Natural killer cell (primary cell): Measurements from ENCODE around the gene STARD7. TPM values are rescaled to one million over a fixed set of nuclear protein-coding genes. Genes with fewer than 3 reads are reported as not detected.

Experiments
- ATAC-seq, 3 donors: fragments of 150-1000 bp in 2 of 3; fragments of 200-7000 bp in 1 of 3; cut with Tn5 transposase; 1 replicate in 1 of 3; 2 replicates in 2 of 3; pipeline ENCODE4 v1.10.0; 2021; ENCODE audit warnings: mild to moderate bottlenecking in 2 of 3, moderate library complexity in 2 of 3
- DNase-seq, 2 donors: peaks; one replicate each; pipeline versions ENCODE4 v3.0.0 to v3.0.0-alpha.2; 2013 to 2021; ENCODE audit warnings: mixed read lengths in 1 of 2
- H3K27ac ChIP-seq: one replicate; pipeline ENCODE4 v1.5.1; 2013; ENCODE audit warnings: mild to moderate bottlenecking, low read length
- H3K27me3 ChIP-seq: one replicate; pipeline ENCODE4 v1.6.1; 2013; ENCODE audit warnings: low read length; ENCODE audit not compliant: control insufficient read depth, insufficient read depth
- H3K36me3 ChIP-seq: one replicate; pipeline ENCODE4 v1.6.1; 2013; ENCODE audit warnings: low read length; ENCODE audit not compliant: control insufficient read depth, insufficient read depth
- H3K4me1 ChIP-seq: one replicate; pipeline ENCODE4 v1.6.1; 2013; ENCODE audit warnings: low read length; ENCODE audit not compliant: control insufficient read depth, insufficient read depth
- H3K4me3 ChIP-seq: one replicate; pipeline ENCODE4 v1.5.1; 2013; ENCODE audit warnings: low read length
- H3K9me3 ChIP-seq: one replicate; pipeline ENCODE4 v1.6.1; 2013; ENCODE audit warnings: low read length; ENCODE audit not compliant: control insufficient read depth, insufficient read depth
- H3K27ac Mint-ChIP-seq, 2 donors: one replicate each; pipeline ENCODE4 v1.8.0; 2022; ENCODE audit warnings: mild to moderate bottlenecking in 2 of 2, mixed read lengths in 2 of 2, moderate library complexity in 1 of 2
- H3K27me3 Mint-ChIP-seq, 2 donors: one replicate each; pipeline ENCODE4 v1.8.0; 2022; ENCODE audit warnings: low read depth in 2 of 2, mixed read lengths in 2 of 2
- H3K36me3 Mint-ChIP-seq: one replicate; pipeline ENCODE4 v1.8.0; 2022; ENCODE audit warnings: mixed read lengths
- H3K4me1 Mint-ChIP-seq, 2 donors: one replicate each; pipeline ENCODE4 v1.8.0; 2022; ENCODE audit warnings: mixed read lengths in 2 of 2
- H3K4me3 Mint-ChIP-seq: one replicate; pipeline ENCODE4 v1.8.0; 2022; ENCODE audit warnings: mild to moderate bottlenecking, moderate library complexity, mixed read lengths
- H3K9me3 Mint-ChIP-seq, 2 donors: one replicate each; pipeline ENCODE4 v1.8.0; 2022; ENCODE audit warnings: mixed read lengths in 2 of 2
- WGBS: methylation state at CpG from one replicate; pipeline ENCODE4 v1.1.7; 2013; ENCODE audit warnings: missing lambda C conversion rate; ENCODE audit not compliant: insufficient coverage; 5-methylcytosine and 5-hydroxymethylcytosine counted together
- intact Hi-C: fragments of 100-400 bp; cut with micrococcal nuclease; formaldehyde crosslinking; loops from one replicate; pipeline ENCODE4 v1.14.2; 2022
- total RNA-seq, 4 donors: library from RNA; stranded (reverse); fragments of 120-200 nt in 1 of 4; gene quantifications; one replicate each; pipeline versions ENCODE4 v1.2.3 to v1.2.4, GENCODE V29; 2013 to 2022
- TF ChIP-seq, protein P1 (sequence below): fragments of 200-600 bp; IDR thresholded peaks from one replicate; pipeline ENCODE4 v1.8.0; 2022; ENCODE audit warnings: antibody characterized with exemption

STARD7 gene
- total RNA-seq, 3 donors from 2014 or later (not counting 1 experiment from before 2014, with no cell fraction given) = 62.6 to 106 (median 86.1) TPM

DNA sequence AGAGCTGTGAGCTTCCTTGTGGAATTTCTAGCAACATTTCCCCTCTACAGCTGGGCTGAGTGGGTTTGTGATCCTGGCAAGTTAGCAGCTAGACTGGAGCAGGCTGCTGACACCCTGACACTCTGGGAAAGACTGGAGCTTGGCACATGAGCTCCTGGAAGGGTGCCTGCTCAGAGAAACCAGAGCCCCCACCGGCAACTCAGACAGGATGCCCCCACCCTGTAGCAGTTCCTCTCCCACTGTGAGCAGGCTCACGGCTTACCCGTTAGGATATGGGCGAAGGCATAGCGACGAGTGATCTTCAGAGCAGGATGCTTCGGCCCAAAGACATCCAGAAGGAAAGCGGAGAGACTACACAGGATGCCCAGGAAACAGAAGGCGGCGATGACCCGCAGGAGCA is 45.9 kb upstream of the STARD7 start:
- Histone ChIP-seq H3K4me3 (no peak overlapping the region), H3K27me3 (no peaks in the 10 kb centered on the region), H3K36me3 (peaks cover 60% of the 10 kb centered on the region), H3K27ac (no peak overlapping the region), H3K4me1 (peaks cover 41% of the 10 kb centered on the region), H3K9me3 (no peaks in the 10 kb centered on the region)
- Mint-ChIP-seq H3K27ac (peak overlapping the region in 1 of 2 donors; percentile 38), H3K27me3 (no peaks in the 10 kb centered on the region), H3K9me3 (no peaks in the 10 kb centered on the region), H3K4me3 (no peak overlapping the region), H3K36me3 (no peaks in the 10 kb centered on the region), H3K4me1 (peaks cover 35 to 44% of the 10 kb centered on the region in 2 donors)
- DNase-seq (no peak), ATAC-seq (no peak)
- WGBS = 63% methylated on average over 11 of the region's 11 CpGs
- intact Hi-C loops = no loop called here
- TF ChIP-seq, protein P1, sequence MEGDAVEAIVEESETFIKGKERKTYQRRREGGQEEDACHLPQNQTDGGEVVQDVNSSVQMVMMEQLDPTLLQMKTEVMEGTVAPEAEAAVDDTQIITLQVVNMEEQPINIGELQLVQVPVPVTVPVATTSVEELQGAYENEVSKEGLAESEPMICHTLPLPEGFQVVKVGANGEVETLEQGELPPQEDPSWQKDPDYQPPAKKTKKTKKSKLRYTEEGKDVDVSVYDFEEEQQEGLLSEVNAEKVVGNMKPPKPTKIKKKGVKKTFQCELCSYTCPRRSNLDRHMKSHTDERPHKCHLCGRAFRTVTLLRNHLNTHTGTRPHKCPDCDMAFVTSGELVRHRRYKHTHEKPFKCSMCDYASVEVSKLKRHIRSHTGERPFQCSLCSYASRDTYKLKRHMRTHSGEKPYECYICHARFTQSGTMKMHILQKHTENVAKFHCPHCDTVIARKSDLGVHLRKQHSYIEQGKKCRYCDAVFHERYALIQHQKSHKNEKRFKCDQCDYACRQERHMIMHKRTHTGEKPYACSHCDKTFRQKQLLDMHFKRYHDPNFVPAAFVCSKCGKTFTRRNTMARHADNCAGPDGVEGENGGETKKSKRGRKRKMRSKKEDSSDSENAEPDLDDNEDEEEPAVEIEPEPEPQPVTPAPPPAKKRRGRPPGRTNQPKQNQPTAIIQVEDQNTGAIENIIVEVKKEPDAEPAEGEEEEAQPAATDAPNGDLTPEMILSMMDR = no peak

DNA sequence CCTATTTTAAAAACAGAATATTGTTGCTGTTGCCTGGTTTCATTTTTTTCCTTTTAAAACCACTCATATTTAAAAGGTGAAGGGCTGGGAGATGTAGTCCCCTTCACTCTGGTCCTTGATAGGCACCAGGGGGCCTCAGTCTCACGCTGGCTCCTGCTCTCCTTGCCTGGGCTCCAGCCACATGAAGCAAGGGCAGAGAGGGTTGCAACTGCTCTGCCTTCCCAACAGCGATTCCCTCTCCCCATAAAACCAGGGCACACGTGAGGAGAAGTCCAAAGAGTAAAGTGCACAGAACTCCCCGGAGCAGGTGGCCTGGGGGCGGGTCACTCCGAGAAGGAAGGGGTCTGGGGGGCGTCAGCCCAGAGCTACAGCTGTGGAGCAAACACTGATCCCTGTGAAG is 44.4 kb upstream of the STARD7 start:
- DNase-seq (no peak), ATAC-seq (no peak)
- Mint-ChIP-seq H3K27ac (peak overlapping the region in 1 of 2 donors; percentile 57), H3K27me3 (no peaks in the 10 kb centered on the region), H3K4me1 (peaks cover 26 to 36% of the 10 kb centered on the region in 2 donors), H3K4me3 (no peak overlapping the region), H3K9me3 (no peaks in the 10 kb centered on the region), H3K36me3 (no peaks in the 10 kb centered on the region)
- intact Hi-C loops = no loop called here
- no peaks in the 10 kb centered on the region for H3K9me3 ChIP-seq
- TF ChIP-seq, protein P1 = no peak
- H3K27ac ChIP-seq = no peak overlapping the region
- WGBS = 95% methylated on average over 7 of the region's 7 CpGs
- H3K36me3 ChIP-seq = peaks cover 53% of the 10 kb centered on the region
- H3K27me3 ChIP-seq = no peaks in the 10 kb centered on the region
- peaks cover 25% of the 10 kb centered on the region for H3K4me1 ChIP-seq
- no peak overlapping the region for H3K4me3 ChIP-seq

DNA sequence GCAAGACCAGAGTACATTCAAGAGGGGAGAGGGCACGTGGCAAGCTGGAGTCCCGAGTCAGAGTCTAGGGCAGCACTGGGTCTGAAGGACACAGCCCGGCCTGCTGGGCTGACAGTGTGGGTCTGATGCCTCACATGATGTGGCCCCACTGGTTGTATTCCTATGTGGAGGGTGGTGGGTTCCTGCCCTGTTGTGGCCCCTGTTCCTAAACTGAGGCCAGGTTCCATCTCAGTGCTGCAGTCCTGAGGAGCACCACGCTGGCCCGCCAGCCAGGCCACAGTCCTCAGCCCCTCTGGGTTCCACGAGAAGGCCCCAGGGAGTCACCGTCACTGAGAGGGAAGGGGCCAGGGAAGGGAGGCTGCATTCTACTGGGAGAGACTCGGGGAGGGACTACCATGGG is 43.9 kb upstream of the STARD7 start:
- 98% methylated on average over 8 of the region's 8 CpGs for WGBS
- TF ChIP-seq, protein P1 = no peak
- Histone ChIP-seq H3K9me3 (no peaks in the 10 kb centered on the region), H3K4me3 (no peak overlapping the region), H3K36me3 (peaks cover 51% of the 10 kb centered on the region), H3K27ac (no peak overlapping the region), H3K4me1 (peaks cover 21% of the 10 kb centered on the region), H3K27me3 (no peaks in the 10 kb centered on the region)
- Mint-ChIP-seq H3K27me3 (no peaks in the 10 kb centered on the region), H3K27ac (peak overlapping the region; percentile 57), H3K4me3 (no peak overlapping the region), H3K36me3 (no peaks in the 10 kb centered on the region), H3K4me1 (peaks cover 26 to 31% of the 10 kb centered on the region in 2 donors), H3K9me3 (no peaks in the 10 kb centered on the region)
- intact Hi-C loops = no loop called here
- ATAC-seq = no peak
- DNase-seq = no peak

DNA sequence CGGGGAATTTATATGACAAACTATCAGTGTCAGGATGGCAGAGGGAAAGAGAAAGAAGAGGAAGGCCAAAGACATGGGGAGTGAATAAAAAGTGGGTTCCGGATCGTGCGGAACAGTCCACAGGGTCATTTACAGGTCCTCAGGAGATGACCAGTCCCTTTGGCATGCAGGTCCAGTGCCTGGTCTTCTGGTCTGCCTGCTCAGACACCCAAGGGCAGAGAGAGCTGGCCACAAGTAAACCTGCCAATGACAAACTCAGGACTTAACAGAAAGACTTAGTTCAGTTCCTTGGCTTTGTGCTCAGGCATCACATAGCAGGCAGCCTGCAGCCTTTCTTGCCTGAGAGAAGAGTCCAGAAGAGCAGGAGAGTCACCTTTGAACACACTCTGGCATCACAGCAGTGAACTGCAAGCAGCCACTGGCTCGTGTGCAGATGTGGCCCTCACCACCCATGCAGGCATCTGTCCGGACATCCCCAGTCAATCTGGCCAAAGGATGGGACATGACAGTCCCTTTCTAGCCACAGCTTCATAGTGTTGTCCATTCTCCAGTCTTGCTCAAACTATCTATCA is 43.2 kb upstream of the STARD7 start:
- Mint-ChIP-seq H3K27ac (peak overlapping the region in 1 of 2 donors; percentile 57), H3K4me3 (no peak overlapping the region), H3K4me1 (peaks cover 29 to 34% of the 10 kb centered on the region in 2 donors), H3K9me3 (no peaks in the 10 kb centered on the region), H3K27me3 (no peaks in the 10 kb centered on the region), H3K36me3 (no peaks in the 10 kb centered on the region)
- H3K27ac ChIP-seq = no peak overlapping the region
- intact Hi-C loops = no loop called here
- WGBS = 82% methylated on average over 6 of the region's 6 CpGs
- H3K9me3 ChIP-seq = no peaks in the 10 kb centered on the region
- no peak for ATAC-seq
- TF ChIP-seq, protein P1 = no peak
- no peak overlapping the region for H3K4me3 ChIP-seq
- no peak for DNase-seq
- H3K4me1 ChIP-seq = peaks cover 22% of the 10 kb centered on the region
- H3K27me3 ChIP-seq = no peaks in the 10 kb centered on the region
- H3K36me3 ChIP-seq = peaks cover 51% of the 10 kb centered on the region
